ENCODE results near the gene OR13F1.

The OR13F1 gene

GRCh38 chr9:104503963-104504362 lies at the start of gene OR13F1:
Gene OR13F1, plus strand, starts transcription at chr9:104504263. Its CDS starts 0 bp downstream, at chr9:104504263.
- ChIA-PET CTCF (no interaction called here), POLR2A (no interaction called here)
- DNase-seq (ENCODE audit: extremely low spot score), result no peak
- no peak for TF ChIP-seq LEF1 (IDR thresholded peaks at IDR 0.05; ENCODE audit: borderline replicate concordance)
- TF ChIP-seq PKNOX1 (IDR thresholded peaks at IDR 0.05), result no peak

- CTCF ChIA-PET, result no interaction called here
- no peak for DNase-seq (ENCODE audit: extremely low spot score)
- POLR2A ChIA-PET, result no interaction called here
- TF ChIP-seq ELF4 (IDR thresholded peaks at IDR 0.05) (no peak), PKNOX1 (IDR thresholded peaks at IDR 0.05) (no peak), SUZ12 (IDR thresholded peaks at IDR 0.05) (no peak), TARDBP (IDR thresholded peaks at IDR 0.05) (no peak), ZNF384 (IDR thresholded peaks at IDR 0.05) (no peak), FOXM1 (IDR thresholded peaks at IDR 0.05; ENCODE audit: borderline replicate concordance) (no peak), HDGF (IDR thresholded peaks at IDR 0.05; ENCODE audit: borderline replicate concordance) (no peak), BHLHE40 (IDR thresholded peaks at IDR 0.05; ENCODE audit: borderline replicate concordance) (no peak)
These were observed 47.2 kb upstream of the OR13F1 start for GRCh38 chr9:104456831-104457230.

- CTCF ChIA-PET, result no interaction called here
- POLR2A ChIA-PET, result no interaction called here
- TF ChIP-seq LEF1 (IDR thresholded peaks at IDR 0.05; ENCODE audit: borderline replicate concordance) (no peak), FOXM1 (IDR thresholded peaks at IDR 0.05; ENCODE audit: borderline replicate concordance) (no peak), BHLHE40 (IDR thresholded peaks at IDR 0.05; ENCODE audit: borderline replicate concordance) (no peak), TARDBP (IDR thresholded peaks at IDR 0.05) (no peak), CTBP1 (IDR thresholded peaks at IDR 0.05; ENCODE audit: borderline replicate concordance) (no peak), ELF4 (IDR thresholded peaks at IDR 0.05) (no peak), NFRKB (IDR thresholded peaks at IDR 0.05) (no peak), FOXK2 (IDR thresholded peaks at IDR 0.05) (no peak), FOXA1 (IDR thresholded peaks at IDR 0.05) (no peak), PKNOX1 (IDR thresholded peaks at IDR 0.05) (no peak), SUZ12 (IDR thresholded peaks at IDR 0.05) (no peak), SP1 (IDR thresholded peaks at IDR 0.05) (no peak), ZNF384 (IDR thresholded peaks at IDR 0.05) (no peak), ARNT (IDR thresholded peaks at IDR 0.05) (no peak)
- DNase-seq (ENCODE audit: extremely low spot score), result no peak
These were observed 40.2 kb upstream of the OR13F1 start for GRCh38 chr9:104463864-104464263.

- no peak for TF ChIP-seq FOXK2 (IDR thresholded peaks at IDR 0.05)
- TF ChIP-seq L3MBTL2 (conservative IDR thresholded peaks at IDR 0.05), result no peak
- no peak for TF ChIP-seq LEF1 (IDR thresholded peaks at IDR 0.05; ENCODE audit: borderline replicate concordance)
- no peak for TF ChIP-seq ZNF384 (IDR thresholded peaks at IDR 0.05)
- TF ChIP-seq TARDBP (IDR thresholded peaks at IDR 0.05), result no peak
- no peak for TF ChIP-seq FOXA1 (IDR thresholded peaks at IDR 0.05)
- no peak for TF ChIP-seq FOXM1 (IDR thresholded peaks at IDR 0.05; ENCODE audit: borderline replicate concordance)
- TF ChIP-seq BHLHE40 (IDR thresholded peaks at IDR 0.05; ENCODE audit: borderline replicate concordance), result no peak
- TF ChIP-seq SP1 (IDR thresholded peaks at IDR 0.05), result no peak
- TF ChIP-seq NFRKB (IDR thresholded peaks at IDR 0.05), result no peak
- no peak for TF ChIP-seq SUZ12 (IDR thresholded peaks at IDR 0.05)
- TF ChIP-seq ELF4 (IDR thresholded peaks at IDR 0.05), result no peak
- no peak for TF ChIP-seq HDGF (IDR thresholded peaks at IDR 0.05; ENCODE audit: borderline replicate concordance)
- TF ChIP-seq PKNOX1 (IDR thresholded peaks at IDR 0.05), result no peak
- TF ChIP-seq CTBP1 (IDR thresholded peaks at IDR 0.05; ENCODE audit: borderline replicate concordance), result no peak
- no peak for TF ChIP-seq ARNT (IDR thresholded peaks at IDR 0.05)
- no peak for DNase-seq (ENCODE audit: extremely low spot score)
- CTCF ChIA-PET, result no interaction called here
- POLR2A ChIA-PET, result no interaction called here
These were observed 35.8 kb upstream of the OR13F1 start for GRCh38 chr9:104468261-104468660.

DNA sequence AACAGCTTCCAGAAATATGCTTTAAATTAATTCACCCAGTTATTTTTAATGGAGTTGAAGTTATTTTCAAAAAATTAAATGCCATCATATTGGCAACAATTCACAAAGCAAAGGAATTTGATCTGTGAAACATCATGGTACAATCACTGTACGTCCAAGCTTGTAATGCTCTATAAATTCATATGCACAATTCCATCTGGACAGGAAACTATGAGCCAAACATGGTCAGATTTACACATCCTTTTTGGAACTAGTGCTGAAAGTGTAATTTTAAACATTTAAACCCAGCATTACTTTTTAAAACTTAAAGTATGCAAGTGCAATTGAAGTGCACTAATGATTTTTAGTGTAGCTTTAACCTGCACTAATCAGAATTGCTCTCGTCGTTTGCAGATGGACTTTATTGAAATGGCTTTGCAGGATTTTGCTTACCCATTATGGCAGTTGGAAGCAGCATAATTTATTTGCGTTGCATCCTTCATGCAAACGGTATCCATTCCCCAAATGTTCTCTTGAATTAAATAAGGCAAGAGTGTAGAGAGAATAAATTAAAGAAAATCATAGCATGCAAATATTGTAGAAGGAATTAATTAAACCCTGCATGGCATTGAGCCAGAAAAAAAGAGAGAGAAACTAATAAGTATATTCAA lies 21.0 kb upstream of the OR13F1 start:
- TF ChIP-seq NFRKB (IDR thresholded peaks at IDR 0.05) (no peak), ELF4 (IDR thresholded peaks at IDR 0.05) (no peak), LEF1 (IDR thresholded peaks at IDR 0.05; ENCODE audit: borderline replicate concordance) (no peak), CTBP1 (IDR thresholded peaks at IDR 0.05; ENCODE audit: borderline replicate concordance) (no peak), TARDBP (IDR thresholded peaks at IDR 0.05) (no peak), FOXA1 (IDR thresholded peaks at IDR 0.05) (no peak), FOXK2 (IDR thresholded peaks at IDR 0.05) (no peak), HDGF (IDR thresholded peaks at IDR 0.05; ENCODE audit: borderline replicate concordance) (no peak), L3MBTL2 (conservative IDR thresholded peaks at IDR 0.05) (no peak), FOXM1 (IDR thresholded peaks at IDR 0.05; ENCODE audit: borderline replicate concordance) (no peak)
- DNase-seq (ENCODE audit: extremely low spot score), result no peak
- ChIA-PET POLR2A (no interaction called here), CTCF (no interaction called here)

DNA sequence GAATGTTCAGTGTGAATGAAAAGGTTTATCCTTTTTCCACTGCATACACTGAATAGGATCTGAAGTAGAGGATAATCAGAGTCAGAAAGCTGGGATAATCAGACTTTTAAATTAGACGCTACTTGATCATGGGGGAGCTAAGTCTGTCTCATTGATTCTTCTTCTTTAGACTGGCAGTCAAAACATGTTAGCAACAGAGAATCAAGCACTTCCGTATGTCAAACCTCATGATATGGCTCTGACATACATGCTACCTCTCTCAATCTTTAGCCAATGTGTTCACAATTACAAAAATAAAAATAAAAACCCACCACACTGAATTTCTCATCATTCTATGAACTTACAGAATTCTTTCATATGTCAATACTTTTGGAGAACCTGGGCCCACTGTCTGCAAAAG lies 19.0 kb upstream of the OR13F1 start:
- no peak for TF ChIP-seq FOXK2 (IDR thresholded peaks at IDR 0.05)
- TF ChIP-seq FOXM1 (IDR thresholded peaks at IDR 0.05; ENCODE audit: borderline replicate concordance), result no peak
- no peak for TF ChIP-seq ZNF384 (IDR thresholded peaks at IDR 0.05)
- no peak for TF ChIP-seq SP1 (IDR thresholded peaks at IDR 0.05)
- TF ChIP-seq ARNT (IDR thresholded peaks at IDR 0.05), result no peak
- no peak for TF ChIP-seq HDGF (IDR thresholded peaks at IDR 0.05; ENCODE audit: borderline replicate concordance)
- no peak for TF ChIP-seq TARDBP (IDR thresholded peaks at IDR 0.05)
- TF ChIP-seq BHLHE40 (IDR thresholded peaks at IDR 0.05; ENCODE audit: borderline replicate concordance), result no peak
- TF ChIP-seq ELF4 (IDR thresholded peaks at IDR 0.05), result no peak
- TF ChIP-seq FOXA1 (IDR thresholded peaks at IDR 0.05), result no peak
- no peak for TF ChIP-seq LEF1 (IDR thresholded peaks at IDR 0.05; ENCODE audit: borderline replicate concordance)
- TF ChIP-seq CTBP1 (IDR thresholded peaks at IDR 0.05; ENCODE audit: borderline replicate concordance), result no peak
- TF ChIP-seq PKNOX1 (IDR thresholded peaks at IDR 0.05), result no peak
- TF ChIP-seq NFRKB (IDR thresholded peaks at IDR 0.05), result no peak
- no peak for TF ChIP-seq L3MBTL2 (conservative IDR thresholded peaks at IDR 0.05)
- no peak for TF ChIP-seq SUZ12 (IDR thresholded peaks at IDR 0.05)
- ChIA-PET CTCF (no interaction called here), POLR2A (no interaction called here)
- no peak for DNase-seq (ENCODE audit: extremely low spot score)
